Ureter (tissue), 1 donor: ENCODE results near the gene ZFC3H1. TPM values are rescaled to one million over a fixed set of nuclear protein-coding genes. Genes with fewer than 3 reads are reported as not detected.
"Not testable (repeated sequence)": the region's sequence is repeated elsewhere in the genome, so short reads cannot be mapped to it uniquely, and the experiment has no call there.

Source experiments
- DNase-seq: peaks from one replicate; pipeline ENCODE4 v3.0.0-alpha.2; 2020; ENCODE audit warnings: low spot score
- total RNA-seq: library from RNA; stranded (reverse); gene quantifications from one replicate; pipeline ENCODE4 v1.2.4, GENCODE V29; 2023
- donor health status: DM: yes; HTN: yes; CAD: no.

ZFC3H1 gene, protein sequence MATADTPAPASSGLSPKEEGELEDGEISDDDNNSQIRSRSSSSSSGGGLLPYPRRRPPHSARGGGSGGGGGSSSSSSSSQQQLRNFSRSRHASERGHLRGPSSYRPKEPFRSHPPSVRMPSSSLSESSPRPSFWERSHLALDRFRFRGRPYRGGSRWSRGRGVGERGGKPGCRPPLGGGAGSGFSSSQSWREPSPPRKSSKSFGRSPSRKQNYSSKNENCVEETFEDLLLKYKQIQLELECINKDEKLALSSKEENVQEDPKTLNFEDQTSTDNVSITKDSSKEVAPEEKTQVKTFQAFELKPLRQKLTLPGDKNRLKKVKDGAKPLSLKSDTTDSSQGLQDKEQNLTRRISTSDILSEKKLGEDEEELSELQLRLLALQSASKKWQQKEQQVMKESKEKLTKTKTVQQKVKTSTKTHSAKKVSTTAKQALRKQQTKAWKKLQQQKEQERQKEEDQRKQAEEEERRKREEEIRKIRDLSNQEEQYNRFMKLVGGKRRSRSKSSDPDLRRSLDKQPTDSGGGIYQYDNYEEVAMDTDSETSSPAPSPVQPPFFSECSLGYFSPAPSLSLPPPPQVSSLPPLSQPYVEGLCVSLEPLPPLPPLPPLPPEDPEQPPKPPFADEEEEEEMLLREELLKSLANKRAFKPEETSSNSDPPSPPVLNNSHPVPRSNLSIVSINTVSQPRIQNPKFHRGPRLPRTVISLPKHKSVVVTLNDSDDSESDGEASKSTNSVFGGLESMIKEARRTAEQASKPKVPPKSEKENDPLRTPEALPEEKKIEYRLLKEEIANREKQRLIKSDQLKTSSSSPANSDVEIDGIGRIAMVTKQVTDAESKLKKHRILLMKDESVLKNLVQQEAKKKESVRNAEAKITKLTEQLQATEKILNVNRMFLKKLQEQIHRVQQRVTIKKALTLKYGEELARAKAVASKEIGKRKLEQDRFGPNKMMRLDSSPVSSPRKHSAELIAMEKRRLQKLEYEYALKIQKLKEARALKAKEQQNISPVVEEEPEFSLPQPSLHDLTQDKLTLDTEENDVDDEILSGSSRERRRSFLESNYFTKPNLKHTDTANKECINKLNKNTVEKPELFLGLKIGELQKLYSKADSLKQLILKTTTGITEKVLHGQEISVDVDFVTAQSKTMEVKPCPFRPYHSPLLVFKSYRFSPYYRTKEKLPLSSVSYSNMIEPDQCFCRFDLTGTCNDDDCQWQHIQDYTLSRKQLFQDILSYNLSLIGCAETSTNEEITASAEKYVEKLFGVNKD (N-terminal part only)
- total RNA-seq = 72.1 TPM

DNA sequence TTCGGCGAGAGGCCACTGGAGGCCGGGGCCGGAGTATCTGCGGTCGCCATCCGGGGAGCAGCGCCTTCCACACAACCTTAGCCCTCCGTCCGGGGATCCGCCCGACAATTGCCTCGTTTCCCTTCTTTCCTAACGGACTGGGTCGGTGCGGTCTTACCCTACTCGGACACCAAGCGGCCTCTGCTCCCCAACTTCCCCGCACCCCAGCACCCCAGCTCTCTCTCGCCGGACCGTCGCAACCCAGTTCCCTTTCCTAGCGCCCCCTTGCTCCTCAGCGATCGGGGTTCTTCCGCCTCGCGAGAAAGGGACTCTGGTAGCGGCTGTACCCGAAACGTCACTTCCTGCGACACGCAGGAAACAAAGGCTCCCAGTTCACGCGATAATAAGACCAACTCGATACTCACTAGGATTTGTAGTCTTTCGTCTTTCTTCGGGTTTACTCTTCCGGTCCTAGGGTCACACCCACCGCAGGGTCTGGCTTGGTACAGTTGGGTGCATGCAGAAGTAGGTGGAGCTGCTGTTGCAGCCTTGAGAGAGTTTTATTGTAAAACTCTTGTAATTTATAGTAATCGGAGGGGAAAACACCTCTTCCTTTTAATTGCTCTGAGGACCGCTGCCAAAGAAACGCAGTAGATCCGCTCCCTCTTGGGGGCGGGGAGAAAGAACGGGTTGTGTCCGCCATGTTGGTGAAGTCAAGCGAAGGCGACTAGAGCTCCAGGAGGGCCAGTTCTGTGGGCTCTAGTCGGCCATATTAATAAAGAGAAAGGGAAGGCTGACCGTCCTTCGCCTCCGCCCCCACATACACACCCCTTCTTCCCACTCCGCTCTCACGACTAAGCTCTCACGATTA, at the start of gene ZFC3H1, which contains the start of gene THAP2:
Gene ZFC3H1 (minus strand): TSS at position 288 of the 850 bp plus-strand sequence. CDS start 238 bp downstream, at position 50.
Gene THAP2 (plus strand): TSS at position 741 of the 850 bp plus-strand sequence. CDS start 209 bp downstream, outside the sequence.
- peak; percentile 96 for DNase-seq

DNA sequence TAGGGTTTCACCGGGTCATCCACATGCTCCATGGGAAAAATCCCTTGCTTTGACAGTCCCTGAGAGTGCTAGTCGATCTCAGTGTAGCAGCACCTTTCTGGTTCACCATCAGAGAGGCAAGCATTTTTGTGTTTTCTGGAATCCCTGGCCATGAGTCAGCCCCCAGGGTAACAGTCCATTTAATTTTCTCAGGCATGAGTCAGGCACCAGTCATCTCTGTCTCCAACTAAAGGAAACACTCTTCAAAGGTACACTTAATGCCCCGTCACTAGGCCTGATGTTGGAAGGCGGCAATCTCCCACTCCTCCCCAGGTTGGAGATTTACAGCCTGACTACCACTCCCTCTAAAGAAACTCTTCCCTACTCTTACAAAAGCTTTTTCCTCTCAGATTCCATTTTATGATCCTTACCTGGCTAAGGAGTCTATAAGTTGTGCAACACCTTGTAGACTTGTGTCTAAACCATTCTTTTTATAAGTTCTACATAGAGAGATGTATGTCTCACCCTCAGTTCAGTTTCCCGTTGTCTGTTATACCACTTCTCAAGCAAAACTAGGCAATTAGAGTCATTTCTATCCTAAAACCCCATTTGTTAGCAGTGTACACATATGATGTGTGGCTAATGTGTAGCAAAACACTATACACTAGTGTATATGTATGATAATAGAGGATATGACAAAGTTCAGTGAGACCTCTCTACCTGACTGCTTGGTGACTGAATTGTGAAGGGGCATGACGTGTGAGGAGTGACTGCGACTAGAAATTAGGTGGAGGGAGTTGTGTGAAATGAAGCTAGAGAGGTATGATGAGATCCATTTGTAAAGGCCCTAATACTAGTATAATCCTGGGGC, 46.9 kb upstream of the ZFC3H1 start:
- peak; percentile 45 for DNase-seq

DNA sequence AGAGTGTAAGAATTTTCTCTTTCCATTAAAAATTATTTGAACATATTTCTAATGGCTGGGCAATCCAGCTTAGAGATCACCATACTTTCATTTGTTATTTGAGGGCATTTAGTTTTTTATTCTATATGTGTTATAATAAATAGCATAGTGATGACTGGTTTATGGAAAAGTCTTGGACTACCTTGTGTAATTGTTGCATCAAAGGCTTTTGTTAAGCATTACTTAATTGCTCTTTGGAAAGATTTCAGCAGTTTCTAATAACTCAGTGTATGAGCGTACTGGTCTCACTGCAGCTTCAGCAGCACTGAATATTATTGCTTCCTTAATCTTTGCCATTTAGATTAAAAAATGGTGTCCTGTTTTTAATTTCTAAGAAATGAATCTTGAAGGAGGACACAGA, 45.0 kb upstream of the ZFC3H1 start:
- no peak for DNase-seq

DNA sequence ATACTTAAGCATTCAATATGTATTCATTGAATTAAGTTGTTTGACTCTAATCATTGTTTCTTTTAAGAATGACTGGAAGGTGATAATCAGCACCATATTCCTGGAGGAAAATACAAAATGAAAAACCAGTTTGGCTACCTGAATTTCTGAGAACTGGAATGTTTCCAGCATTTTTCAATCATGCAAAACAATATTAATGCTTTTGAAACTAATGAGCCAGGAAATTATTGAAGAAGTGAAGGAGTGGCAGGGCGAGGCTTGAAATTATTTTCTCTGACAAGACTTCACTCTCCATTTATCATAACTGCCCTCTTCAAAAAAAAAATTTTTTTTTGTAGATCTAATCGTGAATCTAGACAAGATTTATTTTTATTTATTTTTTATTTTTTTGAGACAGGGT, 41.3 kb upstream of the ZFC3H1 start:
- no peak for DNase-seq

DNA sequence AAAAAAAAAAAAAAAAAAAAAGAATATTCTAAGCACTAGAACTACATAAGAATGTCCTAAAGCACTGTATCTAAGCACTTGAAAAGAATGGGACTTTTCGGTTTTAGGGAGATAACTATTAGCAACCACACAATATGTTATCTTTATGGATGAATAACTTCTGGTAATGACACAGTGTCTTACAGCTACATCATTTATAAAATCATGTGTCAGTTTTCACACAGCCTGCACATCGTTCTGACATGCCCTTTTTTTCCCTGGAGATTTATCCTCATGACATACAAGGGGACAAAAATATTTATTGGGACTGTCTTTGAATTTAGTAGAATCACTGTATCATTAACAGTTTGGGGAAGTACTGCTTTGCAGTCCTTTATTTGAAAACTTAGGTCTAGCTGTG, 39.6 kb upstream of the ZFC3H1 start:
- DNase-seq = no peak

DNA sequence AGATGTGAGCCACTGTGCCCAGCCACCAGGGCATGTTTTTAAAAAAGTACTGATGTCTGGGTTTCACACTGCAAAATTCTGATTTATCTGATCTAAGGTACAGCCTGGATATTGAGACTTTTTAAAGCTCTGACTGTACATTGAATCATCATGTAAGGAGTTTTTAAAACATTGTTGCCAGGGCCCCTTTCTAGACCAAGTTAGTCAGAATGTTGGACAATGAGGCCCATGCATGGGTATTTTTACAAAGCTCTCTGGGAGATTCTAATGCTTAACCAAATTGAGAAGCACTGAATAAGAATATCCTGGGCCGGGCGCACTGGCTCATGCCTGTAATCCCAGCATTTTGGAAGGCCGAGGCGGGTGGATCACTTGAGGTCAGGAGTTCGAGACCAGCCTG, 38.9 kb upstream of the ZFC3H1 start:
- no peak for DNase-seq

DNA sequence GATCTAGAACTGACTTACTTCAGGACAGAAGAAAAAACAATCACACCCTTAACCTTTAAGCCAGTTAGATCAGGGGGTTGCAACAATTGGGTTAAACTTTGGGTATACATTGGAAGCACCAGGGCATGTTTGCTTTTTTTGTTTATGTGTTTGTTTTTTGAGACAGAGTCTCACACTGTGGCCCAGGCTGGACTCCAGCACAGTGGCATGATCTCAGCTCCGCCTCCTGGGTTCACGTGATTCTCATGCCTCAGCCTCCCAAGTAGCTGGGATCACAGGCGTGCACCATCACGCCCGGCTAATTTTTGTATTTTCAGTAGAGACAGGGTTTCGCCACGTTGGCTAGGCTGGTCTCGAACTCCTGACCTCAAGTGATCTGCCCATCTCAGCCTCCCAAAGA, 38.5 kb upstream of the ZFC3H1 start:
- not testable (repeated sequence) for DNase-seq

DNA sequence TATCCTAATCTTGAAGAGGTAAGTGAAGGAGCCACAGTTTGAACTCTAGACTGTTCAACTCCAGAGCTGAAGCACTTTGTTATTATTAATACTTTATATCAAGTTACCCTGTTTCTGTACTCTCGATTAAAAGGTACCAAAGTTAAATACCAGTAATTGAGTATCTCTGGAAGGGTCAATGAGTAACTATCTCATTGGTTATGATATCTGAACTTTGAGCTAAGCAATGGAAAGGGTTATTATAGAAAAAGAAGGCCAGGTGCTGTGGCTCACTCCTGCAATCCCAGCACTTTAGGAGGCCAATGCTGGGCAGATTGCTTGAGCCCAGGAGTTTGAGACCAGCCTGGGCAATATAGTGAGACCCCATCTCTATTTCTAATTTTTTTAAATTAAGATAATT, 32.1 kb upstream of the ZFC3H1 start:
- no peak for DNase-seq

DNA sequence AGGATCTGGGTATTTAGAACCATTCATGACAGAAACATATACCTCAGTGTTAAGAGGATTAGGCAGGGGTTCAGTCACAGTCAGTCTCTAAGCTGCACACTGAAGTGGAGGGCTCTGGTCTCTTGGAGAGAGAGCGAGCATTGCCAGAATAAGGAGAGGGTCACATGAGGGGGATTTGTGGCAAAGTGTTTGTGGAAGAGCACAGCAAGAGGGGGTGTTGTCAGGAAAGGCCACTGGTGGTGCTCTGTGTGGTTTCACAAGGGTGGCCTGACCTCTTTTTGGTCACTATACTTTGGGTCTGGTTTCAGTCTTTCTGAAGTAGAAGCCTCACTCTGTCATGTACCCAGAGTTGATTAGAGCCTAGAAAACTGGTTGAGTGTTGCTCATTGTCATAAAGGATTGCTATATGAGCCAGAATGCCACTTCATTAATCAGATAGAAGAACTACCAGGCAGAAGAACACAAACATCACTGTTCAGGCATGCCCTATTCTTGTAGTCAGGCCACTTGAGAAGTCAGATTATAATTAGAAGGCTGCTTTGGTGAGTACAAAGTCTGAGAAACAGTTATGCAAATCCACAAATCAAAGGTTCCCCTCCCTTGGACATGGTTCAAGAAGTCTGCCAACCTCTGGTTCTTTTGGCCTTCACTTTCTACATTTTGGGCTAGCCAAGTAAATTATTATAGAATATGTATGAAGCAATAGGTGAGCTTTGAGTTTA, 30.6 kb upstream of the ZFC3H1 start:
- DNase-seq = no peak

DNA sequence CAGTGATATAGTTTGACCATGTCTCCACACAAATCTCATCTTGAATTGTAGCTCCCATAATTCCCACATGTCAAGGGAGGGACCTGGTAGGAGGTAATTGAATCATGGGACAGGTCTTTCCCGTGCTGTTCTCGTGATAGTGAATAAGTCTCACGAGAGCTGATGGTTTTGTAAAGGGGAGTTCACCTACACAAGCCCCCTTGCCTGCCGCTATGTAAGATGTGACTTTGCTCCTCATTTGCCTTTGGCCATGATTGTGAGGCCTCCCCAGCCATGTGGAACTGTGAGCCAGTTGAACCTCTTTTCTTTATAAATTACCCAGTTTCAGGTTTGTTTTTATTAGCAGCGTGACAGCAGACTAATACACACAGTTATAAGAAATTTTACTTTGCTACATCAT, 30.0 kb upstream of the ZFC3H1 start:
- DNase-seq = not testable (repeated sequence)

DNA sequence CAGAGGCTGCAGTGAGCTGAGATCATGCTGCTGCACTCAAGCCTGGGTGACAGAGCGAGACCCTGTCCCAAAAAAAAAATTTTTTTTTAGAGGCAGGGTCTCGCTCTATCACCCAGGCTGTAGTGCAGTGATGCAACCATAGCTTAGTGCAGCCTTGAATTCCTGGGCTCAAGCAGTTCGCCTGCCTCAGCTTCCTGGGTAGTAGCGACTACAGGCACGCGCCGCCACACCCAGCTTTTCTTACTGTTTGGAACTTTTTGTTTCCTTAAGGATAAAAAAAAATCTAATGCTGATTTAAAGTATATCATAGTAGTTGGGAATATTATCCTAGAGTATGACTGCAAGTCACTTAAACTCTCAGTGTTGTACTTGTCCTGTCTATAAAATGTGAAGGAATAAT, 29.5 kb upstream of the ZFC3H1 start:
- DNase-seq = no peak

DNA sequence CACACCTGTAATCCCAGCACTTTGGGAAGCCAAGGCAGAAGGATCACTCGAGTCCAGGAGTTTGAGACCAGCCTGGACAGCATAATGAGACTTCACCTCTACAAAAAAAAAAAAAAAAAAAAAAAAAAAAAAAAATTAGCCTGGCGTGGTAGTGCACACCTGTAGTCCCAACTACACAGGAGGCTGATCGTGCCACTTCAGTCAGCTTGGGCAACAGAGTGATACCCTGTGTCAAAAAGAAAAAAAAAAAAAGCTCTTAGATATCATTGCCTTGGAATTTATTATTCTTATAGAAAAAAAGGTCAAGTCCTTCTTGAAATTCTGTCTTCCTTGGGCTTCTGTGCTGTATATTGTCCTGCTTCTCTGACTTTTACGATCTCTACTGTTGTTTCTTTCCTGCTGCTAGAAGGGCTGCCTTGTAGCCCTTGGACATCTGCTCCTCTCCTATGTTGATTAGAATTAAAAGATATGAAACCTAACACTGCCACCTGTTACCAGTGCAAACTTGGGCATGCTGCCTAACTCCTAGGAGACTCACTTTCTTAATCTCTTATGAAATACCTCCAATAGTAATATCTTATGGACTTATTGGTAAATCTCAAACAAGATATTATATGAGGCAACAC, 28.0 kb upstream of the ZFC3H1 start:
- DNase-seq = no peak

DNA sequence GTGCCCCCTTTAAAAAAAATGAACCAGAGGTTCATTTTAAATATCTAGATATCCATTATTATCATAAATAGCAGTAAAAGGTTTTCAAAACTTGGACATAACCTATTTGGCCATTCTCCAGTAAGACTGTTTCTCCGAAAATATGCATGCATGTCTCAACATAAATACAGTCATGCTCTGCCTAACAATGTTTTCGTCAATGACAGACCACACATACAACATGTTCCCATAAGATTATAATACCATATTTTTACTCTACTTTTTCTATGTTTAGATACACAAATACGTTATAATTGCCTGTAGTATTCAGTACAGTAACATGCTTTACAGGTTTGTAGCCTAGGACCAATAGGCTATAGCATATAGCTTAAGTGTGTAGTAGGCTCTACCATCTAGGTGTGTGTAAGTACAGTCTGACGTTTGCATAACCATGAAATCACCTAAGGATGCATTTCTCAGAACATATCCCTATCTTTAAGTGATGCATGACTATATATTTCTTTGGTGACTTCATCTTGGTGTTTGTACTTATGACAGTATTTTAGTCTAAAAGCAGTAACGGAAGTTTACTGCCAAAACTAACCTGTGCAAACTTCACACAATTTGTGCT, 25.4 kb upstream of the ZFC3H1 start:
- no peak for DNase-seq

DNA sequence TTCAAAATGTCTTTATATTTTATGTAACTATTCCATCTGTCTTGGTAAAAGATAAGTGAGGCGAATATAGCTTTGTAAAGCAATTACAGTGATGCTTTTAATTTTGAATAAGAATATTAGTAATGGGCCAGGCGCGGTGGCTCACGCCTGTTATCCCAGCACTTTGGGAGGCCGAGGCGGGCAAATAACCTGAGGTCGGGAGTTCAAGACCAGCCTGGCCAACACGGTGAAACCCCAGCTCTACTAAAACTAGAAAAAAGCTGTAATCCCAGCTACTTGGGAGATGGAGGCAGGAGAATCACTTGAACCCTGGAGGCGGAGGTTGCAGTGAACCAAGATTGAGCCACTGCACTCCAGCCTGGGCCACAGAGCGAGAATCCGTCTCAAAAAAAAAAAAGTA, 23.5 kb upstream of the ZFC3H1 start:
- not testable (repeated sequence) for DNase-seq

DNA sequence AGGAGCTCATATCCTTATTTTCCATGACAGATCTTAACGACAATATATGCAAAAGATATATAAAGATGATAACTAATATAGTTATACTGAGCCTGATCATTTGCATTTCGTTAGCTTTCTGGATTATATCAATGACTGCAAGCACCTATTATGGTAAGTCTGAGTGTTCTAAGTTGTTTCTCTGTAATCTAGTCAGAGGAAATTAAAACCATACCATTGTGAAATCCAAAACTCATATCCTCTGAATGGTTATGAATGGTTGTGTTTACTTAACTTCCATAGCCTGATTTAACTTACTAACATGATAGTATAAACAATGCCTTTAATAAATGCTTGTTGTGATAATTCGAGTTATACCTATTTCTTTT, 23.0 kb upstream of the ZFC3H1 start:
- no peak for DNase-seq

DNA sequence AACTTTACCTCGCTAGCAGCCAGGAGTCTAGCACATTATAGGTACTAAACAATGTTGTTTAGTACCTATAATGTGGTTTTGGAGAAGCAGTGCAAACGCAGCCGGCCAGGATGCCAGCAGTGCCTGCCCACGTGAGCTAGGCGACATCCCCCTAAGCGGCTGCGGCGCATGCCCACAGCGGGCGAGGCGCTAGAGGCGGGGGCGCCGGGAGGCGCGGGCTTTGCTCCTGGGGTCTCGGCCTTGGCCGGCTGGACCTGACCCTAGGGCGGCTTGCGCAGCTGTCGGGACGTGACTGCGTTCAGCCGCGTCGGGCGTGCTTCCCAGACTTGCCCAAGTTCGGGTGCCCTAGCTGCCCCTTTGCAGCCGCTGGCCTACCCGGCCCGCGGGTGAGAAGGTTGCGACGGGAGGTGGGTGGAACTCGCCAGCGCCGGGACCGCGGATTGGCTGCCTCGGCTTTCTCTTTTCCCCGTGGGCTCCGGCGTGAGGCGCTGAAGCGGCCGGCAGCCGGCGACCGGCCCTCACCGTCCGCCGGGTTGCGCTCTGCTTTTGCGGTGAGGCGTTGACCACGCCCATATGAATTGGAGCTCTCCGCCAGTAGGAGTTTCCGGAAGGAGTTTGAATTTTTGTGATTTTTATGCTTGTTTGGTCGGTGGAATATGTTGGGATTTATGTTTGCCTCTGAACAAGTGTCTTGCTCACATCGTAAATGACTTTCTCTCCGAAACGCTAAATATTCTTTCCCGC, 22.4 kb upstream of the ZFC3H1 start, which contains the start of gene TMEM19:
Gene TMEM19 (plus strand): TSS at position 169 of the 744 bp plus-strand sequence. CDS start 599 bp downstream, outside the sequence.
- peak; percentile 91 for DNase-seq

DNA sequence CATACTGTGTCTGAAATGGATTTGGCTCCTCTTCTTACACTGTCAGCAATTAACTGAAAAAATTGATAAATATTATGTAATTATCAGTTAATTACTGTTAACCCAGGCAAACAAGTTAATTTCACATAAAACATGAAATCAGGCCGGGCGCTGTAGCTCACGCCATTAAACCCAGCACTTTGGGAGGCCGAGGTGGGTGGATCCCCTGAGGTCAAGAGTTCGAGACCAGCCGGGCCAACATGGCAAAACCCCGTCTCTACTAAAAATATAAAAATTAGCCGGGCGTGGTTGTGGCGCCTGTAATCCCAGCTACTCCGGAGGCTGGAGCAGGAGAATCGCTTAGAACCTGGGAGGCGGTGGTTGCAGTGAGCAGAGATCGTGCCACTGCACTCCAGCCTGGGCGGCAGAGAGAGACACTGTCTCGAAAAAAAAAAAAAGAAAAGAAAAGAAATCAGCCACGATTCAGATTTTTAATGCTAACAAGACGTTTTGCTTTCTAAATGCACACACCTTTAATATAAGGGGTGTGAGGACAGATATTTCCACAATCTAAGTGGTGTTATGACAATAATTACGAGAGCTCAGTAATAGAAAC, 21.8 kb upstream of the ZFC3H1 start:
- no peak for DNase-seq
